Heart left ventricle (tissue), 13 donors: ENCODE results near the gene F7.

ENCODE experiments used
- POLR2A ChIP-seq, 2 donors: fragments of 450-650 bp; IDR thresholded peaks; one replicate each; pipeline ENCODE4 v1.6.1; 2017; ENCODE audit warnings: antibody characterized with exemption in 2 of 2, mild to moderate bottlenecking in 2 of 2, moderate library complexity in 2 of 2
- TF ChIP-seq, protein P1 (sequence below), 12 donors: fragments of 200-600 bp; sonication (generic) in 4 of 12; IDR thresholded peaks; one replicate each; pipeline versions ENCODE4 v1.5.0 to v1.8.0; 2018 to 2022; ENCODE audit warnings: antibody characterized with exemption in 12 of 12, mild to moderate bottlenecking in 5 of 12
- donor health status: ischemic (EF 13 %, LVEDD 7.1; RV severe dilation, severe dysfunction).
- donor health status: DM: no; HTN: yes; CAD: no.
- donor health status: DM: no; HTN: no; CAD: no.
- donor health status: ischemic (EF 25% LVEDD 6.9; RV normal size, moderate dysfunction).
- donor health status: ischemic (EF 25% LVEDD 5.7; RV mildly dilated, moderate dysfunction).
- donor health status: ischemic (EF 35%, LVEDD 5.7; RV mildly dilated, moderate dysfunction).
- donor health status: nonischemic (EF 11% LVEDD 7.7; RV severe dilation, severe dysfunction).
- donor health status: DM: yes; HTN: yes; CAD: no.
- donor health status: PGD.
- donor health status: ischemic (EF 29% LVEDD 5.4; RV normal size, mild dysfunction).
- donor health status: nonischemic (EF 23%, LVEDD 6.1; RV moderate dilation, normal function).

DNA sequence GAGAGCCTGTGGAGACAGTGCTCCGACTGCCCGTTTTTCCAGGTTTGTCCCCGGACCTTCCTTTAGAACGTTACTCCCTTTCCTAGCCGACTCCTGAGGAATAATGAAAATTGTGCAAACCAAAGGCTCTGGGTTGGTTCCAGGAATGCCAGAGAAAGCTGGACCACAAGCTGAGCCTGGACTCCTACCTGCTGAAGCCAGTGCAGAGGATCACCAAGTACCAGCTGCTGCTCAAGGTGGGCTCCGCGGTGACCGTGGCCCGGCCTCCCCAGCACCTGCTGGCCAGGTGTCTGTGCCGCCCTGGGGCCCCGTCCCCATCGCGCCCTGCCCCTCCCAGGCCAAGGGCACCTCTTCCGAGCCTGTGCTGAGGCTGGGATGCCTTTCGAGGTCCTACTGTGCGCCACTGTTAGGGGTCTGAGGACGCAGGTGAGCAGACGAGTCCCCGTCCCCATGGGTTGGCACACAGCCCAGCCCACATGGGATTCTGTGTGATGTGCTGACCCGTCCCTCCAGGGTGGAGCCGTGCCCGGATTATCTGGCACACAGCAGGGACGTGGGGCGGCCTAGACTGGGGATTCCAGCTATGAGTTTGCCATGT is 20.5 kb upstream of the F7 start:
- no peak for TF ChIP-seq POLR2A (IDR thresholded peaks at IDR 0.05)
- TF ChIP-seq, protein P1, sequence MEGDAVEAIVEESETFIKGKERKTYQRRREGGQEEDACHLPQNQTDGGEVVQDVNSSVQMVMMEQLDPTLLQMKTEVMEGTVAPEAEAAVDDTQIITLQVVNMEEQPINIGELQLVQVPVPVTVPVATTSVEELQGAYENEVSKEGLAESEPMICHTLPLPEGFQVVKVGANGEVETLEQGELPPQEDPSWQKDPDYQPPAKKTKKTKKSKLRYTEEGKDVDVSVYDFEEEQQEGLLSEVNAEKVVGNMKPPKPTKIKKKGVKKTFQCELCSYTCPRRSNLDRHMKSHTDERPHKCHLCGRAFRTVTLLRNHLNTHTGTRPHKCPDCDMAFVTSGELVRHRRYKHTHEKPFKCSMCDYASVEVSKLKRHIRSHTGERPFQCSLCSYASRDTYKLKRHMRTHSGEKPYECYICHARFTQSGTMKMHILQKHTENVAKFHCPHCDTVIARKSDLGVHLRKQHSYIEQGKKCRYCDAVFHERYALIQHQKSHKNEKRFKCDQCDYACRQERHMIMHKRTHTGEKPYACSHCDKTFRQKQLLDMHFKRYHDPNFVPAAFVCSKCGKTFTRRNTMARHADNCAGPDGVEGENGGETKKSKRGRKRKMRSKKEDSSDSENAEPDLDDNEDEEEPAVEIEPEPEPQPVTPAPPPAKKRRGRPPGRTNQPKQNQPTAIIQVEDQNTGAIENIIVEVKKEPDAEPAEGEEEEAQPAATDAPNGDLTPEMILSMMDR (IDR thresholded peaks at IDR 0.05): no peak
